Gastroesophageal sphincter (tissue), 4 donors: ENCODE results near the gene RECK. TPM values are rescaled to one million over a fixed set of nuclear protein-coding genes. Genes with fewer than 3 reads are reported as not detected.
A peak's percentile ranks its signal among the peaks of the same experiment; 100 is the strongest.

Source experiments
- ATAC-seq: fragments of 150-250 bp; one replicate; pipeline ENCODE4 v1.9.1; 2016; ENCODE audit warnings: mild to moderate bottlenecking, moderate library complexity
- H3K27ac ChIP-seq, 4 donors: fragments of 200-600 bp; sonication (generic) in 3 of 4; 1 replicate in 3 of 4; 2 replicates in 1 of 4; pipeline ENCODE4 v1.5.1; 2016 to 2019
- H3K27me3 ChIP-seq: fragments of 200-600 bp; sonication (generic); one replicate; pipeline ENCODE4 v1.5.1; 2019
- H3K36me3 ChIP-seq, 2 donors: fragments of 200-600 bp; sonication (generic); one replicate each; pipeline ENCODE4 v1.5.1; 2019; ENCODE audit warnings: control low read depth in 1 of 2
- H3K4me1 ChIP-seq, 3 donors: fragments of 200-600 bp; sonication (generic); 1 replicate in 2 of 3; 2 replicates in 1 of 3; pipeline ENCODE4 v1.5.1; 2016 to 2019; ENCODE audit warnings: control low read depth in 2 of 3
- H3K4me3 ChIP-seq, 2 donors: fragments of 200-600 bp; sonication (generic); one replicate each; pipeline ENCODE4 v1.5.1; 2019; ENCODE audit warnings: mild to moderate bottlenecking in 1 of 2, moderate library complexity in 1 of 2
- H3K9me3 ChIP-seq, 3 donors: fragments of 200-600 bp; sonication (generic); one replicate each; pipeline ENCODE4 v1.5.1; 2017 to 2019; ENCODE audit warnings: control low read depth in 2 of 3
- EP300 ChIP-seq: sonication (generic); formaldehyde crosslinking; IDR thresholded peaks from one replicate; pipeline ENCODE4 v1.6.1; 2017; ENCODE audit warnings: antibody characterized with exemption, mild to moderate bottlenecking
- POLR2A ChIP-seq, 2 donors: fragments of 450-650 bp; IDR thresholded peaks; one replicate each; pipeline ENCODE4 v1.6.1; 2017; ENCODE audit warnings: antibody characterized with exemption in 2 of 2, mild to moderate bottlenecking in 2 of 2, moderate library complexity in 1 of 2
- POLR2AphosphoS5 ChIP-seq: sonication (generic); formaldehyde crosslinking; IDR thresholded peaks from one replicate; pipeline ENCODE4 v1.6.1; 2017; ENCODE audit warnings: antibody characterized with exemption
- WGBS, 2 donors: methylation state at CpG; one replicate each; pipeline ENCODE4 v1.1.5; 2018; ENCODE audit warnings: low coverage in 1 of 2; 5-methylcytosine and 5-hydroxymethylcytosine counted together
- total RNA-seq, 4 donors: library from RNA; depleted of rRNA; stranded (reverse); fragments of >200 nt; gene quantifications; one replicate each; pipeline ENCODE4 v1.1.0, GENCODE V29; 2016
- TF ChIP-seq, protein P1 (sequence below), 4 experiments: fragments of 200-600 bp in 2 of 4; fragments of 450-650 bp in 2 of 4; sonication (generic) in 1 of 4; IDR thresholded peaks; one replicate each; pipeline ENCODE4 v1.5.1; 2017 to 2019; ENCODE audit warnings: antibody characterized with exemption in 4 of 4, mild to moderate bottlenecking in 2 of 4, moderate library complexity in 2 of 4

RECK gene
- total RNA-seq, 4 donors from 2014 or later, result 12.6 to 29.5 (median 18.6) TPM

DNA sequence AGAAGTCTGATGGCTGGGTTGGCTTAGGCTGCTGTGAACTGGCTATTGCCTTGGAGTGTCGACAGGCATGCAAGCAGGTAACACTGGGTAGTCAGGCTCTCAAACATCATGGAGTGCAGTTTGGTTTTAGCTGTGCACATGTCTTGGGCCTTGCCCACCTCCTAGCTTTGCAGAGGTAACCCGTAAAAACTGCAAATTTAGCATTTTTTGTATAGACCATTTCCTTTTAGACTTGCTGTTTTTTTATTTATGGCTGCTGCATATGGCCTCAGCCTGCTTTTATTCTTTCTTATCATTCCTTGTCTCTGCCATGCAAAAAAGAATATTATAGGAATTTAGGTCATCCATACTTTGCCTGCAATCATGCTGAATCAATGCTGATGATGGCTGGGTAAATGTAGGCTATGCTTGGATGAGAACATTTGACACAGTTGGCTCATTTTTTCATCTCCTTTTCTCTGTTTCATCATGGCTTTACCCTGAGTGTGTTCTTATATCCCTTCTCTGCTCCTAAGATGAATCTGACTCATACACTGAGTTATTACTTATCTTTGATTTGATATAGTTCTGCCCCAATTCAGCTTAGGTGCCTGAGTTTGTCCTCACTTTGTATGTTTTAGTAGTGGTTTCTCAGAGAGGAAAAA, 27.2 kb downstream of the RECK start:
- Histone ChIP-seq H3K27ac (no peak overlapping the region), H3K36me3 (peaks cover 0 to 41% of the 10 kb centered on the region in 2 donors), H3K4me1 (no peaks in the 10 kb centered on the region), H3K4me3 (no peak overlapping the region), H3K27me3 (no peaks in the 10 kb centered on the region), H3K9me3 (no peaks in the 10 kb centered on the region)
- 90 to 92% methylated on average over 2 of the region's 2 CpGs for WGBS, 2 donors
- ATAC-seq, result no peak
- TF ChIP-seq, protein P1, sequence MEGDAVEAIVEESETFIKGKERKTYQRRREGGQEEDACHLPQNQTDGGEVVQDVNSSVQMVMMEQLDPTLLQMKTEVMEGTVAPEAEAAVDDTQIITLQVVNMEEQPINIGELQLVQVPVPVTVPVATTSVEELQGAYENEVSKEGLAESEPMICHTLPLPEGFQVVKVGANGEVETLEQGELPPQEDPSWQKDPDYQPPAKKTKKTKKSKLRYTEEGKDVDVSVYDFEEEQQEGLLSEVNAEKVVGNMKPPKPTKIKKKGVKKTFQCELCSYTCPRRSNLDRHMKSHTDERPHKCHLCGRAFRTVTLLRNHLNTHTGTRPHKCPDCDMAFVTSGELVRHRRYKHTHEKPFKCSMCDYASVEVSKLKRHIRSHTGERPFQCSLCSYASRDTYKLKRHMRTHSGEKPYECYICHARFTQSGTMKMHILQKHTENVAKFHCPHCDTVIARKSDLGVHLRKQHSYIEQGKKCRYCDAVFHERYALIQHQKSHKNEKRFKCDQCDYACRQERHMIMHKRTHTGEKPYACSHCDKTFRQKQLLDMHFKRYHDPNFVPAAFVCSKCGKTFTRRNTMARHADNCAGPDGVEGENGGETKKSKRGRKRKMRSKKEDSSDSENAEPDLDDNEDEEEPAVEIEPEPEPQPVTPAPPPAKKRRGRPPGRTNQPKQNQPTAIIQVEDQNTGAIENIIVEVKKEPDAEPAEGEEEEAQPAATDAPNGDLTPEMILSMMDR (IDR thresholded peaks at IDR 0.05), result no peak

DNA sequence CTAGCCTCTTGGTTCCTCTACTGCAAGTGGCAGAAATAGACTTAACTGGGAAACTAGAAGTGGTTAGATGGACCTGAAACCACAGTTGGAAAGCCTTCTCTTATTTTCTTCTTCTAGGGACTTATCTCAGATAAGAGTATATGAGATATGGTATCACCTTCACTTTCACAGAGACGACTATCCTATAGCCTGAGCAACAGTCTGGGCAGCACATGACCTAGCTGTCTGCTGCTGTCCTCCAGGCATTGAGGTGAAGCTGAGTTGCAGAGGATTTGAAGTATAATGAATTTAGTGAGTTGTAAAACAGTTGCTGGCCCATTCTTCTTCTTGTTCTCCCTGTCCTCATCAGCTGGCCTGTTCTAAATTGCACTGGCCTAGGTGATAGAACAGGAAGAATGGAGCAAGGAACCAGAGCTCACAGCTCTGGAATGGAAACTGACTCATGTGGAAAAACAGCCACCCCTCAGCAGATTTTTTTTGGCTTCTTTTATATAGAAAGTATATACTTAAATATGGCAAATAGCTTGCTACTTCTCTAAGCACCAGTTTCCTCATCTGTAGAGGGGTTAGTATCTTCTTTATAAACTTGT, 27.8 kb downstream of the RECK start:
- peaks cover 0 to 41% of the 10 kb centered on the region in 2 donors for H3K36me3 ChIP-seq
- no peaks in the 10 kb centered on the region for H3K4me1 ChIP-seq
- H3K9me3 ChIP-seq, result no peaks in the 10 kb centered on the region
- H3K27ac ChIP-seq, result no peak overlapping the region
- WGBS, 2 donors, result no CpG with 5 or more reads among the region's 1 CpG
- TF ChIP-seq EP300 (no peak), POLR2A (IDR thresholded peaks at IDR 0.05) (no peak), POLR2AphosphoS5 (no peak)
- TF ChIP-seq, protein P1 (IDR thresholded peaks at IDR 0.05), result no peak
- no peaks in the 10 kb centered on the region for H3K27me3 ChIP-seq
- H3K4me3 ChIP-seq, result no peak overlapping the region
- ATAC-seq, result no peak

DNA sequence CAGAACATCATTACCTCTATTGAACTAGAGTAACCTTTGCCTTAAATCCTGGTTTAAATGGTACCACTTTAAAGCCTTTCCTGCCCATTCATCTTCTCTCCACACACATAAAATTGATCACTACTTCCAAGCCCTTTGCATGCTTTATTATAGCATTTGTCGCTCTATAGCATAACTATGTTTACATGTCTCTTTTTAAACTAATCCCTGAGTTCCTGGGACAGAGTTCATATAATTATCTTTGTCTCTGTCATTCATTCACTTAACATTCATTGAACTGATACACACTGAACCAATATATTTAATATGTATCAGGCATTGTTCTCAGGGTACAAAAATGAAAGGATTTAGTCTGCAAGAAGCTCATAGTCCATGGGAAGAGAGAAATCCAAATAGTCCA, 37.3 kb downstream of the RECK start:
- no peaks in the 10 kb centered on the region for H3K27me3 ChIP-seq
- H3K4me1 ChIP-seq, result peaks cover 7 to 22% (median 7%) of the 10 kb centered on the region in 3 donors
- H3K36me3 ChIP-seq, result no peaks in the 10 kb centered on the region
- H3K9me3 ChIP-seq, result no peaks in the 10 kb centered on the region
- no peak overlapping the region for H3K4me3 ChIP-seq
- WGBS, 2 donors, result 96 to 100% methylated on average over 1 of the region's 1 CpG
- no peak for ATAC-seq
- no peak for TF ChIP-seq EP300
- TF ChIP-seq, protein P1 (IDR thresholded peaks at IDR 0.05), result no peak
- TF ChIP-seq POLR2A (IDR thresholded peaks at IDR 0.05), result no peak
- TF ChIP-seq POLR2AphosphoS5, result no peak
- H3K27ac ChIP-seq, result peak overlapping the region in 3 of 4 donors; percentile 12 to 65 (median 30)

DNA sequence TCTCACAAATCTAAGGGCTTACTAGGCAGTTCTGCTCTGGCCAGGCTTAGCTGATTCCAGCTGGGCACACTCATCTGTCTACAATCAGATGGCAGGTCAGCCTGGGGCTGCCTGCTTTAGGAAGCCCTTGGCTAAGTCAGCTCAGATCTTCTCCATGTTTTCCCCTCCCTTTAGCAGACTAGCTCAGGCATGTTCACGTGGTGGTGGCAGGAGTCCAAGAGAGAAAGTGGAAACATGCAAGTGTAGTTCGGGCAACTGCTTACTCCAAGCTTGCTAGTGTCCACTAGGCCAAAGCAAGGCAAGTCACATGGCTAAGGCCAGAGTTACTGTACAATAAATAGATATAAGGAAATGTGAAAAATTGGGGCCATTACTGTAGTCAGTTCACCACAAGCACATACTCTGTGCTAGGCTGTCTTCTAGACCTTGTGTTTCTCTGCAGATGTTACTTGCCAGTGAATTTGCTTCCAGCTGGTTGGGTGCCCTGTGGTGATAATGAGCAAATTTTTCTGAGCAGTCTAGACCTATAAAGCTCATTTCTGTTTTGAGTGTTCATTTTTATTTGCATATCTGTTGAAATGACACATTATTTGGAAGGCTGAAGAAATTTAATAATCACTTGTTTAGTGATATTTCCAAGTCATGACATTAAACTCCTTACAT, 38.3 kb downstream of the RECK start:
- ATAC-seq, result peak; percentile 89
- 0% methylated on average over 1 of the region's 2 CpGs for WGBS, 2 donors
- TF ChIP-seq, protein P1 (IDR thresholded peaks at IDR 0.05), result peak in 1 of 4 experiments; percentile 7
- no peak for TF ChIP-seq POLR2AphosphoS5
- no peak for TF ChIP-seq EP300
- TF ChIP-seq POLR2A (IDR thresholded peaks at IDR 0.05), result no peak

More for the DNA sequence above, 38.3 kb downstream of the RECK start:
- no peak overlapping the region for H3K4me3 ChIP-seq
- H3K9me3 ChIP-seq, result no peaks in the 10 kb centered on the region
- peak overlapping the region in 3 of 4 donors; percentile 12 to 65 (median 30) for H3K27ac ChIP-seq
- H3K27me3 ChIP-seq, result no peaks in the 10 kb centered on the region
- H3K36me3 ChIP-seq, result no peaks in the 10 kb centered on the region
- H3K4me1 ChIP-seq, result peaks cover 7 to 22% (median 7%) of the 10 kb centered on the region in 3 donors
